ENCODE results near the gene SIRT3.

Gene SIRT3

DNA sequence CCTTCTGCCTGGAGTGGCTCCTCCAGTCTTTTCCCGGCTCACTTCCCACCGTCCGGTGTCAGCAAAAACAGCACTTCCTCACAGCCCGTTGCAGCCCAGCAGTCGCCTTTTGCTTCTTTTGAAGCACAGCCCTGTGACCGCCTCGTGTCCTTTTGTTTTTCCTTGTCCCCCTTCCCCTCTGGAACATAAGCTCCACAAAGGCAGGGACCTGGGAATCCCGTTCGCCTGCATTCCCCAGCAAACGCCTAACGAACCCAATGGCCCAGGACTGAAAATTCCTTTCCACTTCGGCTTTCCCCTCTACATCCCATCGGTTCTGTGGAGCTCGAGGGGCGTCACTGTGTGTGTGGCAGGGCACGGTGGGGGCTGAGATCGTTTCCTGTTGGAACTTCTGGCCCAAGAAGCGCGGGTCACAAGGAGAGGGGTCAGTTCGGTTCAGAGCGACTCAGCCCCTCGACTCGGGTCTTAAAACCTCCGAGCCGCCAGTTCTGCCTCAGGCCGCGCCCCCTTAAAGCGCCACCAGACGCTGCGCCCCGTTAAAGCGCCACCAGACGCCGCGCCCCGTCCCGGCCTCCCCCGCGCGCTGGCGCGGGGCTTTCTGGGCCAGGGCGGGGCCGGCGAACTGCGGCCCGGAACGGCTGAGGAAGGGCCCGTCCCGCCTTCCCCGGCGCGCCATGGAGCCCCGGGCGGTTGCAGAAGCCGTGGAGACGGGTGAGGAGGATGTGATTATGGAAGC is 27.8 kb downstream of the SIRT3 start:
- Histone ChIP-seq H3K79me1 (replicated peaks; ENCODE audit: low read length, poor library complexity, severe bottlenecking) (peaks cover 21% of the 10 kb centered on the region), H4K91ac (ENCODE audit: low read length) (peak overlapping the region; percentile 83), H3K4me1 (ENCODE audit: control insufficient read depth, insufficient read depth, low read depth, low read length) (peaks cover 67% of the 10 kb centered on the region), H3K4ac (ENCODE audit: low read depth in 1 of 2, low read length in 2 of 2) (peak overlapping the region; percentile 86 to 95), H4K8ac (ENCODE audit: low read length) (peak overlapping the region; percentile 94), H3K4me3 (ENCODE audit: insufficient read depth in 1 of 2, low read depth in 1 of 2, low read length in 2 of 2) (peak overlapping the region; percentile 80 to 97), H3K9ac (ENCODE audit: low read length) (peak overlapping the region; percentile 98), H2BK5ac (ENCODE audit: low read depth, low read length, poor library complexity, severe bottlenecking) (peak overlapping the region; percentile 93), H3K27ac (ENCODE audit: low read length, poor library complexity, severe bottlenecking) (peak overlapping the region; percentile 98), H3K4me2 (ENCODE audit: low read length, poor library complexity, severe bottlenecking) (peak overlapping the region; percentile 96), H3K23ac (ENCODE audit: low read length in 2 of 2) (peak overlapping the region; percentile 70 to 92), H3K27me3 (ENCODE audit: control insufficient read depth in 1 of 2, insufficient read depth in 1 of 2, low read length in 2 of 2) (no peaks in the 10 kb centered on the region), H2AFZ (ENCODE audit: low read depth, low read length) (no peak overlapping the region), H2AK5ac (ENCODE audit: low read length, severe bottlenecking) (peak overlapping the region; percentile 86), H2BK12ac (ENCODE audit: low read length in 2 of 2) (peak overlapping the region in 1 of 2 experiments; percentile 24), H2BK120ac (ENCODE audit: low read depth, low read length) (peak overlapping the region; percentile 50), H3K18ac (ENCODE audit: low read depth in 1 of 2, low read length in 2 of 2) (peak overlapping the region; percentile 92 to 98), H2BK15ac (ENCODE audit: low read depth, poor library complexity, severe bottlenecking) (peak overlapping the region; percentile 84), H3K14ac (ENCODE audit: low read length in 2 of 2) (peak overlapping the region in 1 of 2 experiments; percentile 96), H3K9me3 (ENCODE audit: control insufficient read depth, low read length) (no peaks in the 10 kb centered on the region), H3K36me3 (ENCODE audit: control insufficient read depth in 1 of 2, insufficient read depth in 2 of 2, low read depth in 1 of 2, low read length in 2 of 2) (peaks cover 64 to 67% of the 10 kb centered on the region in 2 experiments)
- peak; percentile 87 for DNase-seq
- WGBS, result under 1% methylated on average over 44 of the region's 57 CpGs

DNA sequence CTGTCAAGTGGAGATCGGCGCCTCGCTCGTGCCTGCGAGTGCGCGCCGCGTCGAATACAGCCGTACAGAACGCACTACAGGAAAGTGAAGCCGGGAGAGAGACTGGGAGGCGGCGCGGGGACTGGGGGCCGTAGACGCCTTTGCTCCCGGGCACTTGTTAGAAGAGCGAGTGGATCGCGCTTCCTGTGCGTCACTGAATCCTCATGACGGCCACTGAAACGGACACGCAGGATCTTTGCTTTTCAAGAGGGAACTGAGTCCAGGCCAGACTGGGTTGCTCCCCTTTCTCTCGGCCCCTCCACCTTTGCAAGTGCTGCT is 28.3 kb downstream of the SIRT3 start:
- H3K4me3 ChIP-seq (ENCODE audit: insufficient read depth in 1 of 2, low read depth in 1 of 2, low read length in 2 of 2), result peak overlapping the region; percentile 80 to 97
- peak overlapping the region; percentile 94 for H4K8ac ChIP-seq (ENCODE audit: low read length)
- peak overlapping the region; percentile 86 to 95 for H3K4ac ChIP-seq (ENCODE audit: low read depth in 1 of 2, low read length in 2 of 2)
- peak overlapping the region; percentile 93 for H2BK5ac ChIP-seq (ENCODE audit: low read depth, low read length, poor library complexity, severe bottlenecking)
- H3K79me1 ChIP-seq (replicated peaks; ENCODE audit: low read length, poor library complexity, severe bottlenecking), result peaks cover 21% of the 10 kb centered on the region
- H4K91ac ChIP-seq (ENCODE audit: low read length), result peak overlapping the region; percentile 83
- H3K4me2 ChIP-seq (ENCODE audit: low read length, poor library complexity, severe bottlenecking), result peak overlapping the region; percentile 96
- peaks cover 64 to 67% of the 10 kb centered on the region in 2 experiments for H3K36me3 ChIP-seq (ENCODE audit: control insufficient read depth in 1 of 2, insufficient read depth in 2 of 2, low read depth in 1 of 2, low read length in 2 of 2)
- WGBS, result under 1% methylated on average over 27 of the region's 27 CpGs
- no peak overlapping the region for H2AFZ ChIP-seq (ENCODE audit: low read depth, low read length)
- peak overlapping the region; percentile 15 to 55 for H2BK12ac ChIP-seq (ENCODE audit: low read length in 2 of 2)
- peak overlapping the region; percentile 87 for H2BK15ac ChIP-seq (ENCODE audit: low read depth, poor library complexity, severe bottlenecking)
- H3K9ac ChIP-seq (ENCODE audit: low read length), result peak overlapping the region; percentile 98
- peak overlapping the region; percentile 50 for H2BK120ac ChIP-seq (ENCODE audit: low read depth, low read length)
- H3K4me1 ChIP-seq (ENCODE audit: control insufficient read depth, insufficient read depth, low read depth, low read length), result peaks cover 64% of the 10 kb centered on the region
- peak overlapping the region; percentile 92 to 98 for H3K18ac ChIP-seq (ENCODE audit: low read depth in 1 of 2, low read length in 2 of 2)
- H2AK5ac ChIP-seq (ENCODE audit: low read length, severe bottlenecking), result peak overlapping the region; percentile 86
- H3K27ac ChIP-seq (ENCODE audit: low read length, poor library complexity, severe bottlenecking), result peak overlapping the region; percentile 98
- H3K14ac ChIP-seq (ENCODE audit: low read length in 2 of 2), result peak overlapping the region; percentile 78 to 96
- H3K23ac ChIP-seq (ENCODE audit: low read length in 2 of 2), result peak overlapping the region; percentile 70 to 92
- no peaks in the 10 kb centered on the region for H3K27me3 ChIP-seq (ENCODE audit: control insufficient read depth in 1 of 2, insufficient read depth in 1 of 2, low read length in 2 of 2)
- peak; percentile 87 for DNase-seq
- H3K9me3 ChIP-seq (ENCODE audit: control insufficient read depth, low read length), result no peaks in the 10 kb centered on the region

DNA sequence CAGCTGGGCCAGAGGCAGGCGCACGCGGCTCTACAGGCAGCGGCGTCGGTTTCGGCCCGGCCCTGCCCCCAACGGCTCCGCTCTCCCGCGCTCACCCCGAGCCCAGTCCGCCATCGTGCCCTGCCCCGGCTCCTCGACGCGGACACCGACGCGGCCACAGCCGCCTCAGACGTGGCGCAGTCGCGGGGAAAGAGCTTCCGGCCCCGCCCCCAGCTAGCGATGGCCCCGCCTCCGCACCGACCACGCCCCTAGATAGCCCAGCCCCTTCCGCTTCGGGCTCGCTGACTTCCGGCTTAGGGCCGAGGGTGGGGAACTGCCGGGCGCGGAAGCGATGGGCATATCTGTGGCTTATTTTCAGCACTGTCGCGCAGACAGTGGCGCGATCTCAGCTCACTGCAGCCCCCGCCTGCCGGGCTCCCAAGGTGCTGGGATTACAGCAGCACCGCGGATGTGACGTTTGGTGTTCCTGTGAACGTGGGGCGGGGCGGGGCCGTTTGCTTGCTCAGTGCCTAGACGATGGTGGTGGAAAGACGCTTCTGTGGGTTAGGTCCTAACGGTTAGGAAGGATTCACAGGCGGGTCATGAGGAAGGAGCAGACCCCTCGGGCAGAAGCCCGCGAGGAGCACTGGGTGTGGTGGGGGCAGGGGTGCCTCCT is 28.8 kb downstream of the SIRT3 start, which contains the start of the genes BET1L and RIC8A:
TSS of gene BET1L (minus strand) at position 192 of the 655 bp plus-strand sequence. CDS start at position 114, 78 bp downstream.
TSS of gene RIC8A (plus strand) at position 501 of the 655 bp plus-strand sequence. CDS start 1,147 bp downstream, outside the sequence.
- Histone ChIP-seq H2BK5ac (ENCODE audit: low read depth, low read length, poor library complexity, severe bottlenecking) (peak within 1 kb of the TSS; percentile 93), H3K4me1 (ENCODE audit: control insufficient read depth, insufficient read depth, low read depth, low read length) (peaks cover 60% of the 10 kb centered on the region), H3K4me3 (ENCODE audit: insufficient read depth in 1 of 2, low read depth in 1 of 2, low read length in 2 of 2) (peak within 1 kb of the TSS; percentile 93 to 97), H2BK12ac (ENCODE audit: low read length in 2 of 2) (peak within 1 kb of the TSS; percentile 15 to 55), H3K36me3 (ENCODE audit: control insufficient read depth in 1 of 2, insufficient read depth in 2 of 2, low read depth in 1 of 2, low read length in 2 of 2) (peaks cover 64 to 66% of the 10 kb centered on the region in 2 experiments), H3K18ac (ENCODE audit: low read depth in 1 of 2, low read length in 2 of 2) (peak within 1 kb of the TSS; percentile 98 to 99), H3K14ac (ENCODE audit: low read length in 2 of 2) (peak within 1 kb of the TSS; percentile 94 to 98), H2AK5ac (ENCODE audit: low read length, severe bottlenecking) (peak within 1 kb of the TSS; percentile 86), H2BK120ac (ENCODE audit: low read depth, low read length) (peak within 1 kb of the TSS; percentile 98), H3K4me2 (ENCODE audit: low read length, poor library complexity, severe bottlenecking) (peak within 1 kb of the TSS; percentile 96), H3K4ac (ENCODE audit: low read depth in 1 of 2, low read length in 2 of 2) (peak within 1 kb of the TSS; percentile 95 to 98), H3K23ac (ENCODE audit: low read length in 2 of 2) (peak within 1 kb of the TSS; percentile 70 to 92), H4K8ac (ENCODE audit: low read length) (peak within 1 kb of the TSS; percentile 98), H3K9me3 (ENCODE audit: control insufficient read depth, low read length) (no peaks in the 10 kb centered on the region), H2BK15ac (ENCODE audit: low read depth, poor library complexity, severe bottlenecking) (peak within 1 kb of the TSS; percentile 87), H3K27ac (ENCODE audit: low read length, poor library complexity, severe bottlenecking) (peak within 1 kb of the TSS; percentile 98), H4K91ac (ENCODE audit: low read length) (peak within 1 kb of the TSS; percentile 98), H3K9ac (ENCODE audit: low read length) (peak within 1 kb of the TSS; percentile 98), H3K27me3 (ENCODE audit: control insufficient read depth in 1 of 2, insufficient read depth in 1 of 2, low read length in 2 of 2) (no peaks in the 10 kb centered on the region), H2AFZ (ENCODE audit: low read depth, low read length) (peak within 1 kb of the TSS; percentile 48), H3K79me1 (replicated peaks; ENCODE audit: low read length, poor library complexity, severe bottlenecking) (peaks cover 22% of the 10 kb centered on the region)
- peak; percentile 99 for DNase-seq
- under 1% methylated on average over 63 of the region's 63 CpGs for WGBS

Data from mesenchymal stem cell (in vitro differentiated cells and primary cell).